ENCODE results near the gene SF3B5. TPM values are rescaled to one million over a fixed set of nuclear protein-coding genes. Genes with fewer than 3 reads are reported as not detected.
A peak's percentile ranks its signal among the peaks of the same experiment; 100 is the strongest.
"Not testable (repeated sequence)": the region's sequence is repeated elsewhere in the genome, so short reads cannot be mapped to it uniquely, and the experiment has no call there.

Gene SF3B5
- total RNA-seq (2014; rRNA removed; shearing (Covaris generic)) = 211 and 302 TPM in 2 replicates

DNA sequence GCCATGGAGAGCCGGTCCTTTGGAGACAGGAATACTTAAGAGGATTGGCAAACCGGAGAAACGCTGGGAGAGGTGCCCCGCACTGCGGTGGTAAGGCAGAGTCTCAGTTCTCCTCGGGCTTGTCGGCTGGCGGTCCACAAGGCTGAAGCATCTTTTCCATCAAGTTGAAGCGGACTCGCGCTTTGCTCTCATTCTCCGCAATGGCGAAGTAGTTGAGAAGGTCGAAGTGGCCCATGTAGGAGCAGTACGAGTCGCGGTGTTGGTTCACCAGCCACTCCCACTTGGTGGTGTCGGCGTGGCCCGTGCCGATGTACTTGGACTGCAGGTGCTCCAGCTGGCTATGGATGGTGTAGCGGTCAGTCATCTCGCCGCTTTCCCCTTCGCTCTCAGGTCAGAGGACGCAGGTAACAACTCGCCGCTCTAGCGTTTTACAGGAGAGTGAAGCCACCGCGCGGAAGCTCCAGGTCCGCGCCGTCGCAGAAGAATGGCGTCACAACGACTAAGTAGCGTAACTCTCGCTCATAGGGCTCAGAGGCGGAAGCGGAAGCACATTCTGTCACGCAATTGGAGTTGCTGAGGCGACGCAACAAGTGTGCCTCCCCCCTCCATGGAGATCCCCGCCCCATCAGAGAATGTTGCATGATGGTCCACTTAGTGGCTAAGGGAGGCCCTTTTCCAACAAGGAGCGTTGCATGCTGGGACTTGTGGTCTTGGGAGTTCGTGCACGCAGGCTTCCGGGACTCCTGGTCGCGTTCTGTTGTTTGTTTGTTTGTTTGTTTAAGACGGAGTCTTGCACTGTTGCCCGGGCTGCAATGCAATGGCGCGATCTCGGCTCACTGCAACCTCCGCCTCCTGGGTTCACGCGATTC is at the start of gene SF3B5:
SF3B5 (minus strand) TSS at position 440 of the 869 bp plus-strand sequence; CDS start at position 364, 76 bp downstream.
- DNase-seq (ENCODE audit: low read depth) = peak; percentile 100

DNA sequence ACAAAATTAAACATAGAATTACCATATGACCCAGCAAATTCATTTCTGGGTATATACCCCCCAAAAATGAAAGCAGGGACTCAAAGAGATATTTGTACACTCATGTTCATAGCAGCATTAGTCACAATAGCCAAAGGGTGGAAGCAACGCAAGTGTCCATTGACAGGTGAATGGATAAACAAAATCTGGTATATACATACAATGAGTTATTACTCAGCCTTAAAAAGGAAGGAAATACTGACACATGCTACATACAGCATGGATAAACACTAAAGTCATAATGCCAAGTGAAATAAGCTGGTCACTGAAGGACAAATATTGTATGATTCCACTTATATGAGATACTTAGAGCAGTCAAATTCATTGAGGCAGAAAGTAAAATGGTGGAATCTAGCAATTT is 49.6 kb upstream of the SF3B5 start:
- no peak for DNase-seq (ENCODE audit: low read depth)

DNA sequence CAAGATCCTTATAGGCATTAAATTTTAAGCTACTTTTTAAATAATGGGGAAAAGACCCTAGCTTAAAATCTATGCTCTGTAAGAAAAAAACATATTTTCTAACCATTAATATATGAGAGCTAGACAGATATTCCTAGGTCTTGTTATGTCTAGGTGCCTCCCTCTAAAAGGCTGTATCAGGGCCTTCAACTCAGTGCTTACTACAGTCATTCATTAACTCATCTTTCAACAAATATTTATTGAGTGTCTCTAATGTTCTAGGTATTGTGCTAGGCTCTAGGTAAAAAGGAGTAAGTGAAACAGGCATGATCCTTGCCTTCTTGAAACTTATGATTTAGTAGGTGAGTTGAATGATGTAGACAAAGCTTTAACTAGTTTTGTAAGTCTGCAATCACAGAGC is 48.5 kb upstream of the SF3B5 start:
- DNase-seq (ENCODE audit: low read depth) = no peak

DNA sequence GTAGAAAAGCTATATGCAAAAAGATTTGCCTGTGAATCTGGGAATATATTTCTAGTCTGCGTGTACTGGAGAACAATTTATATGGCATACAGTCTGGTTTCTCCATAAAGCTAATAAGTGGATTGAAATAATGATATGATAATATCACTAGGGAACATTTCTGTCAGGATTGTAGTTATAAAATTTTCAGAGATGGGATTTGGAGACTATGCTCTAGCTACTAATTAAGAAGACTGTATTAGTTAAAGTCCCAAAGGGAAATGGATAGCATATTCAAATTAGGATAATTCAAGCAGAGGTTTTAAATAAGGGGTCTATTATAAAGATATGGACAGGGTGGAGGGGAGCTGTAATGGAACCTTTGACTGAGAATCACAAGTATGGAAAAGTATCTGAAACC is 47.7 kb upstream of the SF3B5 start:
- DNase-seq (ENCODE audit: low read depth) = no peak

DNA sequence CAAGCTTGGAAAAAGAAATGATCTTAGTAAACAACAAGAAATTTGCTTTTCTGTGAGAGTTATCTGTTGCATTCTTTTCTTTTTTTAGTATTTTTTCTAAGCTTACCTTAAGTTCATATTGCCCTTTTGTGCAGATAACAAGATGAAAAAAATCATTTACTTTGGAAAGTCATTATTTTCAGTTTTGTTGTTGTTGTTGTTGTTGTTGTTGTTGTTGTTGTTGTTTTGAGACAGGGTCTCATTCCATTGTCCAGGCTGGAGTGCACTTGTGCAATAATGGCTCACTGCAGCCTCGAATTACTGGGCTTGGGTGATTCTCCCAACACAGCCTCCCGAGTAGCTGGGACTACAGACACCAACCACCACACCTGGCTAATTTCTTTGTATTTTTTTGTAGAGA is 46.1 kb upstream of the SF3B5 start:
- DNase-seq (ENCODE audit: low read depth) = no peak

DNA sequence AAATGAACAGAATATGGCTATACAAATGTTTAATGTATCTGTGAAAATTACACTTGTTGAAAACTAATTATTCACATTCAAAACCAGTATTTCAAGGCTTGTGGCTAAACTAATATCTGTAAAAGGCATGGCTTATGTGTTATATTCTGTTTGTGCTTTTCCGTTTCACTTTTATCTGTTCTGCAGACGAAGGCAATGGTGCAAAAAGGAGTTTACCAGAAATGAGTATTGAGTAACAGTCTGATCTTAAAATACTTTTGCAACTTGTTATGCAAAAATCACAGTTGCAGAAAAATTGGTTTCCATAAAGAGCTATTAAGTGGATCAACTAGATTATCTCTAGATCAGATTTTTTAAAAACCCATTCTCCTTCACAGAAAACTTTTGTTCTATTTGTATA is 45.5 kb upstream of the SF3B5 start:
- DNase-seq (ENCODE audit: low read depth) = no peak

DNA sequence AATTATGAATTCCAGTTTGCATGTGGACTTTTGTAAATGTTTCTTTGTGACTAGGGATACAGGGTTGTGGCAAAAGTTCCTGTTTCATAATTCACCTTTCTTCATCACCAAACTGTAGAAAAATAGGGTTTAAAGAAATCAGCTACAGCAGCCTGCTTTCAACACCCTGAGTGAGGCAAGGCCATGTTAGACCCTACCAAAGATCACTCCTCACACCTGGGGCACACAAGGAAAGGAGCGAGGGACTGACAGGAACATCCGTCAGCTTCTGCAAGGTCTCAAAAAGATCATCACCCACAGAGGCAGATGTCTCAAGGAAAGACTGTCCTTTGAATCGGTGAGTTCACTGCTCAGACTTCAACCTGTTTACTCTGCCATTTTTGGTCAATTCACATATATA is 44.4 kb upstream of the SF3B5 start:
- DNase-seq (ENCODE audit: low read depth) = no peak

DNA sequence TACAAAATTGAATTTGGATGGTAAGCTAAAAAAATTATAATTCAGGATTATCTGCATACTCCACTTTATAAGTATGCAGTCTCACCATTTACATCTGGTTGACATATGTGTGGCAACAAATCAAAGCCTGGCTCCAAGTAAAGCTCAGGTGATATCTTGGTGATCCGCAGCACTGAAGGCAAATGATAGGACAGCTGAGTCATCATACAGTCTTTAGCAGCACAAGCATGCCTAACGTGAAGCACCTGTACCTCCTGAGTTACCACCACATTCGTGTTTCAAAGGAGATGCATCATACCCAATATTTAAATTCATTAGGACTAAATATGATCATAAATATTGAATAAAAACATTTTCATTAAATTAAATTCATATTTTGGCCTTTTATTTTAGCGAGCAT is 43.2 kb upstream of the SF3B5 start:
- DNase-seq (ENCODE audit: low read depth) = no peak

DNA sequence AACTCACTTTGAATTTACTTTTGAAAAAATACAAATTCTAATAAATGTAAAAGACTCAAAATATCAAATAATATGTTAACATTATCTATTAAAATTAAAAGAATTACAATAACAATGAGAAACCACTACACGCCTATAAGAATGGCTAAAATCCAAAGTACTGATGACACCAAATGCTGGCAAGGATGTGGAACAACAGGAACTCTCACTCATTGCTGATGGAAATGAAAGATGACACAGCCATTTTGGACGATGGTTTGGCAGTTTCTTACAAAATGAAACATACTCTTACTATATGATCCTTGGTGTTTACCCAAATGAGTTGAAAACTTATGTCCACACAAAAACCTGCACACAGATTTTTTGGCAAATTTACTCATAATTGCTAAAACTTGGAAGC is 39.4 kb upstream of the SF3B5 start:
- no peak for DNase-seq (ENCODE audit: low read depth)

DNA sequence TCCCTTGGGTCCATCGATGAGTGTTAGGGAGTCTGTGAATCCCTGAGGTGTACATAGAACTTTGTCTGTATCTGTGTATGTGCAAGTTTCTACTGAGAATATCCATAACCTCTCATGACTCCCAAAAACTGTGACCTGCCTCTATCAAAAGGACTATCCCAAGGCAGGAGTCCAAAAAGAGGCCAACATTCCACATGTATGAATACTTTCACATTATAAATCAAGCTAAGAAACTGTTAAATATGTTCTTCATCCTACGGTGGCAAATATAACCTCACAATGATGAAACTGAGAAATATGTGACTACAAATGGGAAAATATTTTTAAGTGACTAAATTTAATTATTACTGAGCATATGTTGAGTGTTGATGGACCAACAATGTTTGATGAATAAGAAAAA is 38.8 kb upstream of the SF3B5 start:
- DNase-seq (ENCODE audit: low read depth) = peak; percentile 30

DNA sequence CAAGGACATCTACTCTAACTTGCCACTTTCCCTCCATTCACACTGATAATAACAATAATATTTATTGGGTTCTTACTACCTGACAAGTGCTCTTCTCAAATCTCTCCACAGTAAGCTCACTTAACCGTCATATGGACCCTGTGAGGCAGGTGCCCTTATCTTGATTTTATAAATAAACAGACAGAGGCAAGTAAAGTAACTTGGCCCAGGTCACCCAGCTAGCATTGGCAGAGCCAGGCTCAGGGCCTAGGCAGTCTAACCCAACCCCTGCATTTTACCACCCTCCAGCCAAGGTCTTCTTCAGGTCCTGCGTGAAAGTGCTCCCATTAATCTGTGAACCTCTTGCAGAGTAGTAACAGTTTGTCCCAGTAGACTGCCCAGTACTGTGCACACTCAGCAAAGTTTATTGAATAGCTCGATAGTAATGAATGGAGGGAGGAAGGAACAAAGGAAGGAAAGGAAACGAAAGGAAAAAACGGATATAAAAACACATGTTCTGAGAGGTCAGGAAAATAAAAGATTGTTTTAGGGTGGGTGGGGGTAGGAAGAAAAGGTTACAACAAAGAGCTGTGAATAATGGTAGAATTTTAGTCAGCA is 38.0 kb upstream of the SF3B5 start:
- no peak for DNase-seq (ENCODE audit: low read depth)

DNA sequence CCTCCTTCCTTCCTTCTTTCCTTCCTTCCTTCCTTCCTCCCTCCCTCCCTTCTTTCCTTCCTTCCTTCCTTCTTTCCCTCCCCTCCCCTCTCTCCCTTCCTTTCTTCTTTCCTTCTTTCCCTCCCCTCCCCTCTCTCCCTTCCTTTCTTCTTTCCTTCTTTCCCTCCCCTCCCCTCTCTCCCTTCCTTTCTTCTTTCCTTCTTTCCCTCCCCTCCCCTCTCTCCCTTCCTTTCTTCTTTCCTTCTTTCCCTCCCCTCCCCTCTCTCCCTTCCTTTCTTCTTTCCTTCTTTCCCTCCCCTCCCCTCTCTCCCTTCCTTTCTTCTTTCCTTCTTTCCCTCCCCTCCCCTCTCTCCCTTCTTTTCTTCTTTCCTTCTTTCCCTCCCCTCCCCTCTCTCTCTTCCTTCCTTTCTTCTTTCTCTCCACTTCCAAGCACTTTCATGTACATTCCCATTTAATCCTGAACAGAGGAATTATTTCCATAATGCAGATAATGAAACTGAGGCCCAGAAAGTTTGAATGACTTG is 36.9 kb upstream of the SF3B5 start:
- not testable (repeated sequence) for DNase-seq (ENCODE audit: low read depth)

DNA sequence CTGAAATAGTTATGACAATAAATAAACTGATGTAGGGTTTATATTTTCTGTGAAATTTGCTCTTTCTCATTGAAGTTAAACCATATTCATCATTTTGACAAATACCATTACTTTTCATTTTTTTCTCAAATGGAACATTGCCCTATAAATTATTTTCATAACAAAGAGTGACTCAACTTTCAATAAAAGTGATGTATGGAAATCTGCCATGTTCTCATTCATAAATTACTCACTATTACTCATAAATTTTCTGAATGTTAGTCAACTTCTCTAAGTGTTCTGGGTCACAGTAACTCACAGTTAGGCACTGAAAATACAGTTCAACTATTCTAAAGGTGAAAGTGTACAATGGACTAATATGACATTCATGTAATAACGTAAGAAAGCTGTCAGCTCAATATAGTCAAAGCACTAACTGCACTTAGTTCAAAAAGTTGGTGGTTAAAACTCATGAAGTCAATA is 35.9 kb upstream of the SF3B5 start:
- peak; percentile 80 for DNase-seq (ENCODE audit: low read depth)

DNA sequence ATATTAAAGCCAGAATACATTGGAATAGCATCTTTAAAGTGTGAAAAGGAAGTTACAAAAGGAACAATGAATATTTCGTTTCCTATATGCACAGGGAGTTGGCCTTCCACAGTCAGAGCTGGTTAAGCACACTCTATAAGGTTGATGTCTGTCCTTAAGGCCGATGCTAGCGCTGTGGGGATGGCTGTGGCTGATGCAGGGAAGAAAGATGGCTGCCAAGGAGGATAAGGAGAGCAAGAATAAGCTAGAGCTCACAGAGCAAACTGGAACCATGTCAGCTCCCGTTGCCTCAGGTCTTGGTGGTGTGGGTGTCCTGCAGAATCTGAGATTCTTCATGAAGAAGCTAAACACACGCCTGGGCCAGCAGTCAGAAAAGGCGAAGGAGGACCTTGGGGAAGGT is 34.1 kb upstream of the SF3B5 start:
- no peak for DNase-seq (ENCODE audit: low read depth)

DNA sequence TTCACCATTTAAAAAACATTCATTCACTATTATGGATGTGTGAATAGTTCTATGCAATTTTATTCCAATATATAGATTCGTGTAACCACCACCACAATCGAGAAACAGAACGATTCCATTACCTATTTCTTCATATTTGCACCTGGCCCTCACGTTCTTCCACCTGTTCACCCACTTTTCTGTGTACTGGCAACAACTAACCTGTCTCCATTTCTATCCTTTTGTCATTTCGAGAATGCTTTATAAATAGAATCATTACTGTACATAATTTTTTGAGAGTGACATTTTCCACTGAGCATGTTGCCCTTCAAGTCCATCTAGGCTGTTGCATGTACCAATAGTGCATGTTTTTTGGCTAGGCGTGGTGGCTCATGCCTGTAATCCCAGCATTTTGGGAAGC is 31.7 kb upstream of the SF3B5 start:
- no peak for DNase-seq (ENCODE audit: low read depth)

DNA sequence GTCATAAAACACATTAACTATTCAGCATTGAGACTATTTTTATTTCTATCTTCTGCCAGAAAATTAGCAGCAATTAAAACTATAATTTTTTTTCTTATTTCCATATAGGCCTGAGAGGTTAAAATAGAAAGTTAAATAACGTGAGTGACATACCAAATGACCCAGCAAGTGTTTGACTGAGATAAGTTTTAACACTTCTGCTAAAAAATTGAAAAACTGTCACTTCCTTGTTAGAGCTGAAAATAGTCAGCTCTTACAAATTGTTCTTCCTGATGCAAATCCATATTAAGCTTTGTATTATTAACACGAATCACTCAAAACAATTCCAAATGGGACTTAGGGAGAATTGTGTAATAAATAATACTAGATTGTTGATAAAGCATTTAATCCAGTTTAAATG is 28.5 kb upstream of the SF3B5 start:
- no peak for DNase-seq (ENCODE audit: low read depth)

DNA sequence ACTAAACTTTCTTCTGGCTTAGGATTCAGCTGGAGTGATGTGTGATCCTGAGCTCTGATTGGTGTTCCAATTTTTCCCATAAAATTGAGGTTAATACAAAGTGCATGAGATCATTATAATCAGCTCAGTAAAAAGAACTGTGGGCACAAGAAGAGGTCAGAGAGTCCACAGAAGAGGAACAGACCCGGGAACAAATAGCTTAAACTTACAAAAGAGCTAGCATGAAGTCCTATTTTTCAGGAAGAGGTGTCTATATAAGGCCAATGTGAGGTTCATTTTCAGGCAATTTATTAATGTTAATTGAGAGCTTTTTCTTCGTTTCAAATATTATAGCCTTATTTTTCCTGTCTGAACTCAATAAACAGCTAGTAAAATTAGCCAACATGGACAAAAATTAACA is 28.0 kb upstream of the SF3B5 start:
- DNase-seq (ENCODE audit: low read depth) = no peak

DNA sequence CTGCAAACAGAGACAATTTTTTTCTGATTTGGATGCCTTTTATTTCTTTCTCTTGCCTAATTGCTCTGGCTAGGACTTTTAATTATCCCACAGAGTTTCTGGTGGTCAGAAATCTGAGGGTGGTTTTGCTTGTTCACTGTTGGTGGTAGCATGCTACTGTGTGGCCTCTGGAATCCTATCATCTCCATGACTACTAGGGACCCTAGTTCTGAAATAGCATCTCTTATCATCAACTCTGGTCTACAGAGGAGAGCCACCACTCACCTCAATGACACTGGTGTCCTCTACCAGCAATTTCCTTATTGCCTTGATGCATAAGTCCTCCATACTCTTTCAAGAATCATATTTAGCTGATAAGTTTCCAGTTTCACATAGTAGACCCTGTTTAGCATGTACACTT is 27.5 kb upstream of the SF3B5 start:
- DNase-seq (ENCODE audit: low read depth) = no peak

DNA sequence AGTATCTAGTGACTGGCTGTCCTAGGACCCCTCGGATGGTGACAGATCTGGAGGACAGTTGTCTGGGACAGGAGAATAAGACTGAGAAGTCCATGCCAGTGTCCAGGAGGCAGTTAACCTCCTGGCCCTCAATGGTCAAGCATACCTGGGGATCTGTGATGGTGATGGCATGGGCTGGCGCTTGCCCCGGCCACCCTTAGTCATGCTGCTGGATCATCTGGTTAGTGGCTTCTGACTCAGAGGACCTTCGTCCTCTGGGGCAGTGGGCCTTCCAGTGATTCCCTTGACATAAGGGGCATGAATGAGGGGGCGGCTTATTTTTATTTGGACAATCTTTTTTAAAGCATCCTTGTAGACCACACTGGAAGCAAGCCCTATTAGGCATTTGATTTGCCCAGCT is 24.0 kb upstream of the SF3B5 start:
- peak; percentile 59 for DNase-seq (ENCODE audit: low read depth)

DNA sequence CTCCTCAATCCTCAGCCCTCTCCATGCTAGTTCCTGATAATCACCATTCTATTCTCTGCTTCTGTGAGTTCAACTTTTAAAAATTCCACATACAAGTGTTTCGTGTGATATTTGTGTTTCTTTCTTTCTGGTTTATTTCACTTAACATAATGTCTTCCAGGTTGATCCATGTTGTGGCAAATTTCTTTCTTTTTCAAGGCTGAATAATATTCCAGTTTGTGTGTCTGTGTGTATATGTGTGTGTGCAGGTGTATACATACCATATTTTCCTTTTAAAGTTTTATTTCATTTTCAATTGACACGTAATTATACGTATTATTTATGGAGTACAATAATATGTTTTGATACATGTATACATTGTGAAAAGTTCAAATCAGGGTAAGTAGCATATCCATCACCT is 19.8 kb upstream of the SF3B5 start:
- no peak for DNase-seq (ENCODE audit: low read depth)

DNA sequence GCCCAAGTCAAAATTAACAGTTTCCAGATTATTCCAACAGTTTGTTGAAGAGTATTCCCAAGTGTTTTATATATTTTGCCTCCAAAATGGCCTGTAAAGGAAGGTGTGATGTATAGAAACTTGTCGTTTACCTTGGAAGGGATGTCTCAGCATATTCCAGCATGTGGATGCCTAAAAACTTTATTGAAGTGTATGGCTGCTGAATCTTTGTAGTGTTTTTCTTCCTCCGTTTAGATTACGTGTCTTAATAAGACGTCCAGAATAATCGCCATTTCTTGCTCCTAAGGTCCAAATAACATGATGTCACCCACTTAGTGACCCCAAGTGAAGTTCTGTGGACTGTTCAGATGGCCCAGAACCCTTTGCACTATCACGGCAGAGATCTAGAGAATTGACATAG is 18.0 kb upstream of the SF3B5 start:
- no peak for DNase-seq (ENCODE audit: low read depth)

DNA sequence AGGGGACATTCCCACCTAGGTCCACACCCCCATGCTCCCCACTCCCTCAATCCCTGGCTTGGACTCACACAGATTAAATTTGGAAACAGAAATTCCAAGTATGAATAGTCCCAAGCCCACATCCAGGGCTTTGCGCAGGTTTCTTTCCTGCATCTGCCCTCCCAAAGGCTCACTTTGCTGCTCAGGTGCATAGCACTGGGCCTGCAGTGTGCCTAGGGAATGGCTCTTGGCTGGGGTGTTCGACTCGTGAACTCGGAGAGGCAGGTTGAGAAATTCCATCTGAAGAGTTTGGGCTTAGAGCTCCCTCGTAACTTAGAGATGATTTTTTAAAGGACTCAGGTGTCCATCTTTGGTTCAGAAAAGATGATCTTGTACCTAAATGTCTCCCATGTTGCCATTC is 14.8 kb upstream of the SF3B5 start:
- DNase-seq (ENCODE audit: low read depth) = no peak

DNA sequence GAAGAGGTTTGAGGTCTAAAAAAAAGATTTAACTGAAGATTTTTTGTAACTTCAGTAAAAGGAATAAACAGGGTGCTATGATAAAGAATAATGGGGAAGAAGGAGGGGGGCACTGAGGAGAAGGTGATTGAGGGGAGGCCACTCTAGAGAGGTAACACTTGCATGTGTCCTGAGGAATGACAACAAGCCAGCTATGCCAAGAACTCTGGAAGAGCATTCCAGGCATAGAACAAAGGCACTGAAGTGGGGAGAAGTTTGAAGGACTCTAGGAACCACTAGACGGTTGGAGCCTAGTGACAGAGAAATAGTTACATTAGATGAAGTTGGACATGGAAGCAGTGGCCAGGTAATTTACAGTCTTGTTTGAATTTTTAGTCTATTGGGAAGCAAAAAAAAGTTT is 10.8 kb upstream of the SF3B5 start:
- DNase-seq (ENCODE audit: low read depth) = no peak
